ENCODE results near the gene GPR150.

- no peak for TF ChIP-seq CTCF (conservative IDR thresholded peaks at IDR 0.05; ENCODE audit: low read depth in 2 of 2)
- TF ChIP-seq, protein P1, sequence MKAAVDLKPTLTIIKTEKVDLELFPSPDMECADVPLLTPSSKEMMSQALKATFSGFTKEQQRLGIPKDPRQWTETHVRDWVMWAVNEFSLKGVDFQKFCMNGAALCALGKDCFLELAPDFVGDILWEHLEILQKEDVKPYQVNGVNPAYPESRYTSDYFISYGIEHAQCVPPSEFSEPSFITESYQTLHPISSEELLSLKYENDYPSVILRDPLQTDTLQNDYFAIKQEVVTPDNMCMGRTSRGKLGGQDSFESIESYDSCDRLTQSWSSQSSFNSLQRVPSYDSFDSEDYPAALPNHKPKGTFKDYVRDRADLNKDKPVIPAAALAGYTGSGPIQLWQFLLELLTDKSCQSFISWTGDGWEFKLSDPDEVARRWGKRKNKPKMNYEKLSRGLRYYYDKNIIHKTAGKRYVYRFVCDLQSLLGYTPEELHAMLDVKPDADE (IDR thresholded peaks at IDR 0.05), result no peak
- TF ChIP-seq POLR2AphosphoS5 (IDR thresholded peaks at IDR 0.05; ENCODE audit: low read depth), result no peak
- TF ChIP-seq EZH2 (IDR thresholded peaks at IDR 0.05; ENCODE audit: low read depth, unreplicated experiment), result no peak
- TF ChIP-seq CREB1 (CRISPR knock-in tag; IDR thresholded peaks at IDR 0.05; ENCODE audit: low read depth), result no peak
- no peak for TF ChIP-seq REST (IDR thresholded peaks at IDR 0.05; ENCODE audit: unreplicated experiment)
- TF ChIP-seq EZH2phosphoT487 (IDR thresholded peaks at IDR 0.05; ENCODE audit: unreplicated experiment), result no peak
- no peak for TF ChIP-seq ZNF331 (CRISPR knock-in tag; IDR thresholded peaks at IDR 0.05; ENCODE audit: low read depth)
- no peak for TF ChIP-seq JUNB (IDR thresholded peaks at IDR 0.05; ENCODE audit: unreplicated experiment)
- TF ChIP-seq ZNF114 (CRISPR knock-in tag; IDR thresholded peaks at IDR 0.05), result no peak
- no peak for TF ChIP-seq ZNF462 (CRISPR knock-in tag; IDR thresholded peaks at IDR 0.05)
Observed at GRCh38 chr5:95630394-95630917, 10.6 kb downstream of the GPR150 start.
